GM20000 (cell line): Measurements from ENCODE around the gene DPY30.
A peak's percentile ranks its signal among the peaks of the same experiment; 100 is the strongest.

Experiments used
- DNase-seq: peaks from one replicate; pipeline ENCODE4 v3.0.0; 2012; ENCODE audit warnings: low spot score
- TF ChIP-seq, protein P1 (sequence below): IDR thresholded peaks from 2 replicates; pipeline ENCODE4 v1.5.1; 2012; ENCODE audit warnings: mild to moderate bottlenecking, control low read depth; ENCODE audit errors: extremely low read depth, missing control alignments

DPY30 gene

DNA sequence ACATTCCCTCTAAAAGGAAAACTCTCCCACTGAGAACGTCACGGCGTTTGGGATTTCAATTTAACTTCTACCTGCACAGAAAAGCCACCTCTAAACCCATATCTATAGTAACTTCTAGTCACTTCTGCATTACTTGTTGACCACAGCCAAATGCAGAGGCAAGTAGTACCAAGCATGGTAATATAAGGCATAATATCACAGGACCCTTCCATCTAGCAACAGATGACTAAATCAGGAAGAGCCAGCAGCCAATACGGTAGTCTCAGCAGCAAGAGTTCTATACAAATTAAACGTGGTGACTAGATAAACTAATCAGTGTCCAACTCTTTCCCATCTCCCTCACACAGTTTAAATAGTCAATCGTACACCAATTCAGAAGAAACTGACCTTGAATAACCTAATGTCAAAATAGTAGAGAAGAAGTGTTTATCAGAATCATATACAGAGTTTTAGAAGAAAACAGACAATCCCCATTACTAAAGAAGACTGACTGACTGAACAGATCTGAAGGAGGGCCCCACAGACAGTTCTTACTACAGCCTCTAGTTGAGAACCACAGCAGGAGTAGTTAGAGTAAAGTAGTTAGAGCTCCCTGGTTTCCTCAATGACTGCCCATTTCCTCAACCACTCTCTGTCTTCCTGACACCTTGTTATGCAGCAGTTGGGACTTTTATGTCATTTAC, 58.8 kb downstream of the DPY30 start:
- peak; percentile 77 for DNase-seq
- TF ChIP-seq, protein P1, sequence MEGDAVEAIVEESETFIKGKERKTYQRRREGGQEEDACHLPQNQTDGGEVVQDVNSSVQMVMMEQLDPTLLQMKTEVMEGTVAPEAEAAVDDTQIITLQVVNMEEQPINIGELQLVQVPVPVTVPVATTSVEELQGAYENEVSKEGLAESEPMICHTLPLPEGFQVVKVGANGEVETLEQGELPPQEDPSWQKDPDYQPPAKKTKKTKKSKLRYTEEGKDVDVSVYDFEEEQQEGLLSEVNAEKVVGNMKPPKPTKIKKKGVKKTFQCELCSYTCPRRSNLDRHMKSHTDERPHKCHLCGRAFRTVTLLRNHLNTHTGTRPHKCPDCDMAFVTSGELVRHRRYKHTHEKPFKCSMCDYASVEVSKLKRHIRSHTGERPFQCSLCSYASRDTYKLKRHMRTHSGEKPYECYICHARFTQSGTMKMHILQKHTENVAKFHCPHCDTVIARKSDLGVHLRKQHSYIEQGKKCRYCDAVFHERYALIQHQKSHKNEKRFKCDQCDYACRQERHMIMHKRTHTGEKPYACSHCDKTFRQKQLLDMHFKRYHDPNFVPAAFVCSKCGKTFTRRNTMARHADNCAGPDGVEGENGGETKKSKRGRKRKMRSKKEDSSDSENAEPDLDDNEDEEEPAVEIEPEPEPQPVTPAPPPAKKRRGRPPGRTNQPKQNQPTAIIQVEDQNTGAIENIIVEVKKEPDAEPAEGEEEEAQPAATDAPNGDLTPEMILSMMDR: no peak

DNA sequence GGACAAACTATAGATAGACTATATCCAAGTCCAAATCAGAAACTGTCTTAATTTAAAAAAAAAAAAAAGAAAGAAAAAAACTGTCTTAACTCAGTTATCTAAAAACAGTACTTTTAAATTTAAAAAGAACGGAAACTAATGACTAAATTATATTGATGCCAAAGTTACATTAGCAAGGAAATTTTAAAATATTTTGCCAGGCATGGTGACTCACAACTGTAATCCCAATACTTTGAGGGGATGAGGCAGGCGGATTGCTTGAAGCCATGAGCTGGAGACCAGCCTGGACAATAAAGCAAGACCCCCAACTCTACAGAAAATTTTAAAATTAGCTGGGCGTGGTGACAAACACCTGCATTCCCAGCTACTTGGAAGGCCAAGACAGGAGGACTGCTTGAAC, 59.6 kb downstream of the DPY30 start:
- DNase-seq: no peak
- TF ChIP-seq, protein P1: no peak

DNA sequence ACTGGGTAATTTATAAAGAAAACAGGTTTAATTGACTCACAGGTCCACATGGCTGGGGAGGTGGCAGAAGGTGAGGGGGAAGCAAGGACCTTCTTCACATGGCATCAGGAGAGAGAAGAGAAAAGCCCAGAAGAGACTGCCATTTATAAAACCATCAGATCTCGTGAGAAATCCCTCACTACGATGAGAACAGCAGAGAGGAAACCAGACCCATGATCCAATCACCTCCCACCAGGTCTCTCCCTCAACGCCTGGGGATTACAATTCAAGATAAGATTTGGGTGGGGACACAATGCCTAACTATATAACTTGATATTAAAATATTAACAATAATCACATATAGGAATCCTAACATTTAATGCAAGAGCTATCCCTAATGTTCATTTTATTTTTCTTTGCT, 60.6 kb downstream of the DPY30 start:
- DNase-seq: no peak
- TF ChIP-seq, protein P1: no peak

DNA sequence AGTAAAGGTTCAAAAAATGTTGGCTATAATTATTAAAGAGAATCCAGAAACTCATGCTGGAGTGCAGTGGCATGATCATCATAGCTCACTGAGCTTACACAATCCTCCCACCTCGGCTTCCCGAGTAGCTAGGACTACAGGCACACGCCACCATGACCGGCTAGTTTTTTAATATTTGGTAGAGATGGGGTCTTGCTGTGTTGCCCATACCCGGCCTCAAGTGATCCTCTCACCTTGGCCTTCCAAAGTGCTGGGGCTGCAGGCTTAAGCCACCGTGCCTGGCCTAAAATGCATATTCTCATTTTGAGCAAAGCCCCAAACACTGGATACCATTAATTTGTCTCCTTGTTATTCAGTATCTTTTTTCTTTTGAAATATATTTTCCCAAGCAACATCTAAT, 61.2 kb downstream of the DPY30 start:
- DNase-seq: no peak
- TF ChIP-seq, protein P1: no peak
